ENCODE data around the gene PDE4D. TPM values are rescaled to one million over a fixed set of nuclear protein-coding genes. Genes with fewer than 3 reads are reported as not detected.

Gene PDE4D
- total RNA-seq, 6 experiments from 2014 or later: 1.6 to 10.3 (median 5.6) TPM

DNA sequence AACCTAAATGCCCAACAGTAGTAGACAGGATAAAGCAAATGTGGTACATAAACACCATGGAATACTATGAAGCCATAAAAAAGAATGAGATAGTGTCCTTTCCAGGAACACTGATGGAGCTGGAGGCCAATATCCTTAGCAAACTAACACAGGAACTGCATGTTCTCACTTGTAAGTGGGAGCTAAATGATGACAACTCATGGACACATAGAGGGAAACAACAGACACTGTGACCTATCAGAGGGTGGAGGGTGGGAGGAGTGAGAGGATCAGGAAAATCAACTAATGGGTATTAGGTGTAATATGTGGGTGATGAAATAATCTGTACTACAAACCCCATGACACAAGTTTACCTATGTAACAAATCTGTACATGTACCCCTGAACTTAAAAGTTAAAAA lies 805.0 kb downstream of the PDE4D start:
- Histone ChIP-seq H3K4me3 (no peak overlapping the region), H3K36me3 (no peaks in the 10 kb centered on the region), H3K27me3 (no peaks in the 10 kb centered on the region), H3K4me1 (no peaks in the 10 kb centered on the region), H3K9me3 (no peaks in the 10 kb centered on the region), H3K27ac (no peak overlapping the region)
- intact Hi-C loops (cut with DNase I): no loop called here
- DNase-seq (no peak), ATAC-seq (no peak)
- TF ChIP-seq, protein P1, sequence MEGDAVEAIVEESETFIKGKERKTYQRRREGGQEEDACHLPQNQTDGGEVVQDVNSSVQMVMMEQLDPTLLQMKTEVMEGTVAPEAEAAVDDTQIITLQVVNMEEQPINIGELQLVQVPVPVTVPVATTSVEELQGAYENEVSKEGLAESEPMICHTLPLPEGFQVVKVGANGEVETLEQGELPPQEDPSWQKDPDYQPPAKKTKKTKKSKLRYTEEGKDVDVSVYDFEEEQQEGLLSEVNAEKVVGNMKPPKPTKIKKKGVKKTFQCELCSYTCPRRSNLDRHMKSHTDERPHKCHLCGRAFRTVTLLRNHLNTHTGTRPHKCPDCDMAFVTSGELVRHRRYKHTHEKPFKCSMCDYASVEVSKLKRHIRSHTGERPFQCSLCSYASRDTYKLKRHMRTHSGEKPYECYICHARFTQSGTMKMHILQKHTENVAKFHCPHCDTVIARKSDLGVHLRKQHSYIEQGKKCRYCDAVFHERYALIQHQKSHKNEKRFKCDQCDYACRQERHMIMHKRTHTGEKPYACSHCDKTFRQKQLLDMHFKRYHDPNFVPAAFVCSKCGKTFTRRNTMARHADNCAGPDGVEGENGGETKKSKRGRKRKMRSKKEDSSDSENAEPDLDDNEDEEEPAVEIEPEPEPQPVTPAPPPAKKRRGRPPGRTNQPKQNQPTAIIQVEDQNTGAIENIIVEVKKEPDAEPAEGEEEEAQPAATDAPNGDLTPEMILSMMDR (IDR thresholded peaks at IDR 0.05): no peak
- TF ChIP-seq POLR2A (IDR thresholded peaks at IDR 0.05): no peak

GRCh38 chr5:59086024-59086423 lies 807.5 kb downstream of the PDE4D start:
- H3K4me1 ChIP-seq: no peaks in the 10 kb centered on the region
- ATAC-seq: no peak
- WGBS (ENCODE audit: insufficient coverage, low coverage, low lambda C conversion rate, missing lambda C conversion rate): 33% methylated on average over 1 of the region's 1 CpG

GRCh38 chr5:59081693-59082092 lies 811.8 kb downstream of the PDE4D start:
- WGBS (ENCODE audit: insufficient coverage, low coverage, low lambda C conversion rate, missing lambda C conversion rate): 100% methylated on average over 1 of the region's 1 CpG
- no peaks in the 10 kb centered on the region for H3K27me3 ChIP-seq
- H3K36me3 ChIP-seq: no peaks in the 10 kb centered on the region
- no peaks in the 10 kb centered on the region for H3K4me1 ChIP-seq
- no peak overlapping the region for H3K4me3 ChIP-seq
- TF ChIP-seq POLR2A (IDR thresholded peaks at IDR 0.05): no peak
- TF ChIP-seq, protein P1 (IDR thresholded peaks at IDR 0.05): no peak
- ATAC-seq (no peak), DNase-seq (no peak)
- H3K9me3 ChIP-seq: no peaks in the 10 kb centered on the region
- intact Hi-C loops (cut with DNase I): no loop called here
- H3K27ac ChIP-seq: no peak overlapping the region

More at GRCh38 chr5:59086024-59086423, 807.5 kb downstream of the PDE4D start:
- no peaks in the 10 kb centered on the region for H3K36me3 ChIP-seq
- TF ChIP-seq, protein P1 (IDR thresholded peaks at IDR 0.05): no peak
- no peak for TF ChIP-seq POLR2A (IDR thresholded peaks at IDR 0.05)
- intact Hi-C loops (cut with DNase I): no loop called here
- no peaks in the 10 kb centered on the region for H3K9me3 ChIP-seq
- no peak overlapping the region for H3K27ac ChIP-seq
- DNase-seq: no peak
- H3K4me3 ChIP-seq: no peak overlapping the region
- no peaks in the 10 kb centered on the region for H3K27me3 ChIP-seq

GRCh38 chr5:59079622-59080620 lies 813.6 kb downstream of the PDE4D start:
- DNase-seq (no peak), ATAC-seq (peak; percentile 54 to 87 (median 60))
- no peaks in the 10 kb centered on the region for H3K27me3 ChIP-seq
- intact Hi-C loops (cut with DNase I): no loop called here
- no peaks in the 10 kb centered on the region for H3K36me3 ChIP-seq
- H3K9me3 ChIP-seq: no peaks in the 10 kb centered on the region
- H3K4me1 ChIP-seq: no peaks in the 10 kb centered on the region
- H3K27ac ChIP-seq: no peak overlapping the region
- WGBS (ENCODE audit: insufficient coverage, low coverage, low lambda C conversion rate, missing lambda C conversion rate): 50% methylated on average over 7 of the region's 7 CpGs
- TF ChIP-seq, protein P1 (IDR thresholded peaks at IDR 0.05): no peak
- no peak for TF ChIP-seq POLR2A (IDR thresholded peaks at IDR 0.05)
- no peak overlapping the region for H3K4me3 ChIP-seq

Data from right lobe of liver (tissue), 6 donors.